DMS 273 treated with DMSO at 0.1 percent for 48 hours (cell line): ENCODE measurements around the gene PLAU.
"Not testable (repeated sequence)": the region's sequence is repeated elsewhere in the genome, so short reads cannot be mapped to it uniquely, and the experiment has no call there.

ENCODE experiments used
- DNase-seq: peaks from one replicate; lab custom pipeline; 2025; lab: John Stamatoyannopoulos, UW

PLAU gene

GRCh38 chr10:73898730-73899410 lies 12.1 kb upstream of the PLAU start:
- no peak for DNase-seq

GRCh38 chr10:73899423-73899822 lies 11.5 kb upstream of the PLAU start:
- DNase-seq = no peak

- no peak for DNase-seq
Measured at GRCh38 chr10:73900064-73900463, 10.9 kb upstream of the PLAU start.

- no peak for DNase-seq
Measured at GRCh38 chr10:73901261-73901660, 9.7 kb upstream of the PLAU start.

- no peak for DNase-seq
Measured at GRCh38 chr10:73902351-73902750, 8.6 kb upstream of the PLAU start.

- no peak for DNase-seq
Measured at GRCh38 chr10:73905256-73906020, 5.5 kb upstream of the PLAU start.

GRCh38 chr10:73906524-73907447 lies 4.1 kb upstream of the PLAU start:
- no peak for DNase-seq

- no peak for DNase-seq
Measured at GRCh38 chr10:73907841-73908517, 3.0 kb upstream of the PLAU start.

GRCh38 chr10:73908853-73909539 lies 1.9 kb upstream of the PLAU start:
- no peak for DNase-seq

GRCh38 chr10:73909540-73910115 lies 1.3 kb upstream of the PLAU start:
- no peak for DNase-seq

GRCh38 chr10:73910401-73910763 lies 550 bp upstream of the PLAU start:
- DNase-seq = no peak

GRCh38 chr10:73911553-73912004 lies 647 bp downstream of the PLAU start:
- DNase-seq = no peak

GRCh38 chr10:73914036-73914435 lies 3.1 kb downstream of the PLAU start:
- no peak for DNase-seq

- no peak for DNase-seq
Measured at GRCh38 chr10:73915206-73915851, 4.4 kb downstream of the PLAU start.

- DNase-seq = no peak
Measured at GRCh38 chr10:73916761-73917470, 6.0 kb downstream of the PLAU start.

GRCh38 chr10:73917566-73918305 lies 6.8 kb downstream of the PLAU start:
- DNase-seq = no peak

GRCh38 chr10:73919481-73919880 lies 8.5 kb downstream of the PLAU start:
- DNase-seq = not testable (repeated sequence)

GRCh38 chr10:73920089-73920488 lies 9.2 kb downstream of the PLAU start:
- DNase-seq = no peak
